ENCODE data around the gene PPFIBP1. TPM values are rescaled to one million over a fixed set of nuclear protein-coding genes. Genes with fewer than 3 reads are reported as not detected.

PPFIBP1 gene
- total RNA-seq, 1 experiment from 2014 or later: 17.0 TPM

GRCh38 chr12:27743601-27744000 is 219.6 kb downstream of the PPFIBP1 start:
- H3K4me3 ChIP-seq (ENCODE audit: insufficient read depth, low read depth, low read length): no peak overlapping the region

More at GRCh38 chr12:27743601-27744000, 219.6 kb downstream of the PPFIBP1 start:
- DNase-seq: no peak
- Histone ChIP-seq H3K27me3 (ENCODE audit: control insufficient read depth, insufficient read depth, low read length) (no peaks in the 10 kb centered on the region), H3K36me3 (replicated peaks; ENCODE audit: control insufficient read depth, insufficient read depth, low read length) (peaks cover 3% of the 10 kb centered on the region)

Other genes starting within 250 kb of the PPFIBP1 start
- gene BMAL2, start 191.4 kb upstream of the PPFIBP1 start, total RNA-seq (2014; rRNA removed; shearing (Covaris generic)): 13.0 and 13.9 TPM in 2 replicates
- gene SMCO2, start 77.5 kb upstream of the PPFIBP1 start, total RNA-seq (2014; rRNA removed; shearing (Covaris generic)): not detected in 2 replicates
- 0.15 and 0.35 TPM in 2 replicates for gene REP15, start 172.2 kb downstream of the PPFIBP1 start, total RNA-seq (2014; rRNA removed; shearing (Covaris generic))
- 83.8 and 96.2 TPM in 2 replicates for gene MRPS35, start 186.6 kb downstream of the PPFIBP1 start, total RNA-seq (2014; rRNA removed; shearing (Covaris generic))

All from H7 (cell line).